OCI-LY7 (cell line): ENCODE data around the gene SPTBN2. TPM values are rescaled to one million over a fixed set of nuclear protein-coding genes. Genes with fewer than 3 reads are reported as not detected.

Source experiments
- BruUV-seq: library from RNA; stranded (reverse); fragments of 400-500 nt; replicated peaks from 2 replicates; lab custom pipeline; 2021; lab: Mats Ljungman, UMichigan
- CTCF ChIA-PET: fragments of 300-600 bp; sonication (Branson Sonifier 250); formaldehyde crosslinking; loops from one replicate; lab custom pipeline; 2022; ENCODE audit warnings: antibody characterized with exemption; ENCODE audit not compliant: unreplicated experiment; lab: Charles Lee
- POLR2A ChIA-PET: fragments of 300-600 bp; sonication (Branson Sonifier 250); formaldehyde crosslinking; loops from one replicate; lab custom pipeline; 2022; ENCODE audit warnings: antibody characterized with exemption; lab: Charles Lee
- DNase-seq: peaks from one replicate; pipeline ENCODE4 v3.0.0-alpha.2; 2015; ENCODE audit warnings: low spot score
- H2AFZ ChIP-seq: fragments of 200-600 bp; sonication (generic), shearing (Covaris generic); 2 replicates; pipeline ENCODE4 v1.6.1; 2014; ENCODE audit warnings: mild to moderate bottlenecking, antibody characterized with exemption, low read length, moderate library complexity
- H3K27ac ChIP-seq: fragments of 200-600 bp; sonication (generic); 2 replicates; pipeline ENCODE4 v1.5.1; 2014; ENCODE audit warnings: mixed run types, low read depth, mild to moderate bottlenecking, moderate library complexity, low read length, inconsistent platforms; ENCODE audit not compliant: poor library complexity, severe bottlenecking
- H3K36me3 ChIP-seq: fragments of 200-600 bp; sonication (generic); 2 replicates; pipeline ENCODE4 v1.6.1; 2014; ENCODE audit warnings: mild to moderate bottlenecking, antibody characterized with exemption, low read length, moderate library complexity, mixed read lengths; ENCODE audit not compliant: insufficient read depth
- H3K4me1 ChIP-seq: fragments of 200-600 bp; sonication (generic); 2 replicates; pipeline ENCODE4 v1.5.1; 2014; ENCODE audit warnings: mild to moderate bottlenecking, low read length; ENCODE audit not compliant: insufficient read depth, poor library complexity, severe bottlenecking
- H3K4me2 ChIP-seq: fragments of 200-600 bp; sonication (generic); 2 replicates; pipeline ENCODE4 v1.6.1; 2014; ENCODE audit warnings: mild to moderate bottlenecking, low read length
- H3K4me3 ChIP-seq: fragments of 200-600 bp; sonication (generic); 2 replicates; pipeline ENCODE4 v1.5.1; 2014; ENCODE audit warnings: mild to moderate bottlenecking, low read depth, low read length; ENCODE audit not compliant: poor library complexity, severe bottlenecking
- H3K79me2 ChIP-seq: fragments of 200-600 bp; sonication (generic); 2 replicates; pipeline ENCODE4 v1.6.1; 2016; ENCODE audit warnings: low read depth, mild to moderate bottlenecking, low read length, moderate library complexity, mixed read lengths; ENCODE audit not compliant: insufficient read depth
- H3K9me2 ChIP-seq: fragments of 200-600 bp; sonication (generic); 2 replicates; pipeline ENCODE4 v1.6.1; 2016; ENCODE audit warnings: mild to moderate bottlenecking, low read length, mixed read lengths; ENCODE audit not compliant: insufficient read depth
- H3K9me3 ChIP-seq: fragments of 200-600 bp; sonication (generic); 2 replicates; pipeline ENCODE4 v1.6.1; 2014; ENCODE audit warnings: mild to moderate bottlenecking, mixed run types, low read length, mixed read lengths
- H4K20me1 ChIP-seq: fragments of 200-600 bp; sonication (generic); 2 replicates; pipeline ENCODE4 v1.6.1; 2014; ENCODE audit warnings: mild to moderate bottlenecking, antibody characterized with exemption, low read length, moderate library complexity, mixed read lengths; ENCODE audit not compliant: insufficient read depth
- EZH2phosphoT487 ChIP-seq: fragments of 200-600 bp; sonication (generic); IDR thresholded peaks from 2 replicates; pipeline ENCODE4 v1.6.1; 2018; ENCODE audit warnings: low read depth, borderline replicate concordance, mild to moderate bottlenecking, mixed run types, antibody characterized with exemption, low read length, moderate library complexity, mixed read lengths
- intact Hi-C: fragments of 100-400 bp; cut with micrococcal nuclease; formaldehyde crosslinking; loops from one replicate; pipeline ENCODE4 v1.10.0; 2022; ENCODE audit not compliant: unreplicated experiment
- total RNA-seq, 2 experiments: library from RNA; depleted of rRNA in 1 of 2; stranded (reverse); fragments of >200 nt in 1 of 2; shearing (Covaris generic) in 1 of 2; gene quantifications; 2 replicates each; pipeline ENCODE4 v1.2.3, GENCODE V29; 2014 to 2022
- TF ChIP-seq, protein P1 (sequence below): fragments of 200-600 bp; sonication (generic); conservative IDR thresholded peaks from 2 replicates; pipeline ENCODE4 v1.5.1; 2014; ENCODE audit warnings: mild to moderate bottlenecking, antibody characterized with exemption, low read length, moderate library complexity, mixed read lengths

Gene SPTBN2
- total RNA-seq, 2 experiments from 2014 or later, result 16.2 to 25.2 TPM

DNA sequence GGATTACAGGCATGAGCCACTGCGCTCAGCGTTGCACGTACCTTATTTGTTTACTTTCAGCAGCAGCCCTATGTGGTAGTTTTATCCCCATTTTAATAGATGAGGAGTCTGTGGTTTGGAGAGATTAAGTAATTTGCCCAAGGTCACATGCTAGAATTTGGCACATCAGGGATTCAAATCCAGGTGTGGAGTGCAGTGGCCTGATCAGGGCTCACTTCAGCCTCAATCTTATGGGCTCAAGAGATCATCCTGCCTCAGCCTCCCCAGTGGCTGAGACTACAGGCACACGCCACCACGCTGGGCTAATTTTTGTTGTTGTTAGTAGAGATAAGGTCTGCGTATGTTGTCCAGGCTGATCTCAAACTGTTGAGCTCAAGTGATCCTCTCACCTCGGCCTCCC lies 18.5 kb upstream of the SPTBN2 start:
- no TSS peak for BruUV-seq
- Histone ChIP-seq H3K9me2 (no peaks in the 10 kb centered on the region), H3K4me2 (0 out of 2 replicates have a peak overlapping the region, but pooled peaks have one; percentile 17), H3K27ac (no peak overlapping the region), H2AFZ (no peak overlapping the region), H3K9me3 (peaks cover 12% of the 10 kb centered on the region; the same call in 1 of the 2 replicates), H3K4me3 (no peak overlapping the region), H3K79me2 (peaks cover 46% of the 10 kb centered on the region), H4K20me1 (0 out of 2 replicates have a peak, but pooled peaks cover 5% of the 10 kb centered on the region), H3K4me1 (peaks cover 36% of the 10 kb centered on the region), H3K36me3 (peaks cover 17% of the 10 kb centered on the region)
- DNase-seq, result no peak
- ChIA-PET CTCF (interaction anchor here (0.6 kb wide), 1 partner anchor 866 kb away, joined by 7 read pairs; no protein-coding TSS in a partner anchor), POLR2A (interaction anchor here (0.6 to 0.9 kb wide), 5 partner anchors 38 to 362 kb away, joined by 3 to 7 read pairs (median 5); no protein-coding TSS in a partner anchor)
- intact Hi-C loops, result no loop called here
- TF ChIP-seq, protein P1, sequence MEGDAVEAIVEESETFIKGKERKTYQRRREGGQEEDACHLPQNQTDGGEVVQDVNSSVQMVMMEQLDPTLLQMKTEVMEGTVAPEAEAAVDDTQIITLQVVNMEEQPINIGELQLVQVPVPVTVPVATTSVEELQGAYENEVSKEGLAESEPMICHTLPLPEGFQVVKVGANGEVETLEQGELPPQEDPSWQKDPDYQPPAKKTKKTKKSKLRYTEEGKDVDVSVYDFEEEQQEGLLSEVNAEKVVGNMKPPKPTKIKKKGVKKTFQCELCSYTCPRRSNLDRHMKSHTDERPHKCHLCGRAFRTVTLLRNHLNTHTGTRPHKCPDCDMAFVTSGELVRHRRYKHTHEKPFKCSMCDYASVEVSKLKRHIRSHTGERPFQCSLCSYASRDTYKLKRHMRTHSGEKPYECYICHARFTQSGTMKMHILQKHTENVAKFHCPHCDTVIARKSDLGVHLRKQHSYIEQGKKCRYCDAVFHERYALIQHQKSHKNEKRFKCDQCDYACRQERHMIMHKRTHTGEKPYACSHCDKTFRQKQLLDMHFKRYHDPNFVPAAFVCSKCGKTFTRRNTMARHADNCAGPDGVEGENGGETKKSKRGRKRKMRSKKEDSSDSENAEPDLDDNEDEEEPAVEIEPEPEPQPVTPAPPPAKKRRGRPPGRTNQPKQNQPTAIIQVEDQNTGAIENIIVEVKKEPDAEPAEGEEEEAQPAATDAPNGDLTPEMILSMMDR, result no peak
- TF ChIP-seq EZH2phosphoT487, result no peak

DNA sequence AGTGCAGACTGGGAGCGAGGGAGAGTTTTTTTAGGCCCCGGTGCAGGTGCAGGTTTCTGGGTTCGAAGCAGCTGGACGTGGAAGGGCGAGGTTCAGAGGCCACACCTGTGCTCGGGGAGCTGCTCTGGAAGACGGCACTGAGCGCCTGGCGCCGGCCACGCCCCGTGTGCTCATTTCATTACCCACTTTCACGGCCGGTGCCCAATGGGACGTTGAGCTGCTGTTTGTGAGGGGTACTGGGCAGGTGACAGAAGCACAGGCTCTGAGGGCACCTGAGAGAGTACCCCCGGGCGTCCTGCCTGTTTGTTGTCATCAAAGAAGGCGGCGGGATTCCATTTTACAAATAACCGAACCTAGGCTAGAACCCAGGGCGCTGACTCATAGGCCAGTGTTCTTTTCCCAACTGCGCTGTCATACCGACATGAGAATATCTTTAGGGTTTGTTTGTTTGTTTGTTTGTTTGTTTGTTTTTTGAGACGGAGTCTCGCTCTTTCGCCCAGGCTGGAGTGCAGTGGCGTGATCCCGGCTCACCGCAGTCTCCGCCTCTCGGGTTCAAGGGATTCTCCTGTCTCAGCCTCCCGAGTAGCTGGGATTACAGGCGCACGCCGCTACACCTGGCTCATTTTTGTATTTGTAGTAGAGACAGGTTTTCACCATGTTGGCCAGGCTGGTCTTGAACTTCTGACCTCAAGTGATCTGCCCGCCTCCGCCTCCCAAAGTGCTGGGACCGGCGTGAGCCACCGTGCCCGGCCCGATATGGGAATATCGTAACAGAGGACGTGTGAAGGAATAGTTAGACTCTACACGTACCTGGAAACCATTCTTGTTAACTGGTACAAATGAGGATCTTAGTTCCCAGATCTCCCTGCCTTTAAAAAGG lies 16.6 kb upstream of the SPTBN2 start:
- Histone ChIP-seq H3K4me2 (peak overlapping the region; percentile 75), H3K9me3 (peaks cover 24% of the 10 kb centered on the region; the same call in 1 of the 2 replicates), H3K27ac (peak overlapping the region; percentile 62), H3K9me2 (no peaks in the 10 kb centered on the region), H4K20me1 (0 out of 2 replicates have a peak, but pooled peaks cover 5% of the 10 kb centered on the region), H3K4me1 (peaks cover 36% of the 10 kb centered on the region), H3K79me2 (peaks cover 46% of the 10 kb centered on the region), H3K36me3 (peaks cover 11% of the 10 kb centered on the region), H3K4me3 (peak overlapping the region; percentile 86), H2AFZ (peak overlapping the region; percentile 67; the same call in 1 of the 2 replicates)
- ChIA-PET POLR2A (interaction anchor here (0.7 kb wide), 2 partner anchors 17 to 87 kb away, joined by 3 to 4 read pairs; no protein-coding TSS in a partner anchor), CTCF (no interaction called here)
- peak; percentile 81 for DNase-seq
- TF ChIP-seq, protein P1, result no peak
- no peak for TF ChIP-seq EZH2phosphoT487
- BruUV-seq, result no TSS peak
- intact Hi-C loops, result loop anchor here (2.0 kb wide), 1 partner anchor 55 kb away; no protein-coding TSS in a partner anchor
